ENCODE data around the gene STRBP. TPM values are rescaled to one million over a fixed set of nuclear protein-coding genes. Genes with fewer than 3 reads are reported as not detected.

STRBP gene
- total and polyA plus RNA-seq, 2 of the 4 experiments (the other 2 are of a cell fraction): 2.1 to 2.5 TPM

DNA sequence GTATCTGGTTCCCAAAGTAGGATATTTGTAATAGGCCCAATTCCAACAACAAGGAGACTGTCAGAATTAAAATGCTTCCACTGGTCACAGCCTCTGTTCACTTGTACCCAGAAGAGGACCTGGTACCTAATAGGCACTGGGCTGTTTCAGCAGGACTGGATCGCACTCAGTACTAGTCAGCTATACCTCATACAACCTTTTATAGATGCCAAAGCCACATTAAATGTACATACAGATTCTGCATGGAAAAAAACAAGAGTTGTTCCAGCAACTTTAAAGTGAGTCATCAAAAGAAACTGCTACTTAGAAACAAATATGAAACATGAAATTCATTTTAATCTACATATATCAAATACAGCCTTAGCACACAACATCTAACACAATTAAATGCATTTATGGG, 147.4 kb downstream of the STRBP start:
- TF ChIP-seq RFX5 (IDR thresholded peaks at IDR 0.05; ENCODE audit: low read depth, low read length): no peak
- no peak for TF ChIP-seq RAD21 (IDR thresholded peaks at IDR 0.05; ENCODE audit: low read length)
- TF ChIP-seq CEBPB (IDR thresholded peaks at IDR 0.05; ENCODE audit: low read depth, low read length): no peak
- TF ChIP-seq, protein P1, sequence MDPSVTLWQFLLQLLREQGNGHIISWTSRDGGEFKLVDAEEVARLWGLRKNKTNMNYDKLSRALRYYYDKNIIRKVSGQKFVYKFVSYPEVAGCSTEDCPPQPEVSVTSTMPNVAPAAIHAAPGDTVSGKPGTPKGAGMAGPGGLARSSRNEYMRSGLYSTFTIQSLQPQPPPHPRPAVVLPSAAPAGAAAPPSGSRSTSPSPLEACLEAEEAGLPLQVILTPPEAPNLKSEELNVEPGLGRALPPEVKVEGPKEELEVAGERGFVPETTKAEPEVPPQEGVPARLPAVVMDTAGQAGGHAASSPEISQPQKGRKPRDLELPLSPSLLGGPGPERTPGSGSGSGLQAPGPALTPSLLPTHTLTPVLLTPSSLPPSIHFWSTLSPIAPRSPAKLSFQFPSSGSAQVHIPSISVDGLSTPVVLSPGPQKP (IDR thresholded peaks at IDR 0.05; ENCODE audit: borderline replicate concordance, low read depth, low read length): no peak
- TF ChIP-seq, protein P2, sequence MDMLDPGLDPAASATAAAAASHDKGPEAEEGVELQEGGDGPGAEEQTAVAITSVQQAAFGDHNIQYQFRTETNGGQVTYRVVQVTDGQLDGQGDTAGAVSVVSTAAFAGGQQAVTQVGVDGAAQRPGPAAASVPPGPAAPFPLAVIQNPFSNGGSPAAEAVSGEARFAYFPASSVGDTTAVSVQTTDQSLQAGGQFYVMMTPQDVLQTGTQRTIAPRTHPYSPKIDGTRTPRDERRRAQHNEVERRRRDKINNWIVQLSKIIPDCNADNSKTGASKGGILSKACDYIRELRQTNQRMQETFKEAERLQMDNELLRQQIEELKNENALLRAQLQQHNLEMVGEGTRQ (IDR thresholded peaks at IDR 0.05; ENCODE audit: low read depth, low read length): no peak
- TF ChIP-seq, protein P3, sequence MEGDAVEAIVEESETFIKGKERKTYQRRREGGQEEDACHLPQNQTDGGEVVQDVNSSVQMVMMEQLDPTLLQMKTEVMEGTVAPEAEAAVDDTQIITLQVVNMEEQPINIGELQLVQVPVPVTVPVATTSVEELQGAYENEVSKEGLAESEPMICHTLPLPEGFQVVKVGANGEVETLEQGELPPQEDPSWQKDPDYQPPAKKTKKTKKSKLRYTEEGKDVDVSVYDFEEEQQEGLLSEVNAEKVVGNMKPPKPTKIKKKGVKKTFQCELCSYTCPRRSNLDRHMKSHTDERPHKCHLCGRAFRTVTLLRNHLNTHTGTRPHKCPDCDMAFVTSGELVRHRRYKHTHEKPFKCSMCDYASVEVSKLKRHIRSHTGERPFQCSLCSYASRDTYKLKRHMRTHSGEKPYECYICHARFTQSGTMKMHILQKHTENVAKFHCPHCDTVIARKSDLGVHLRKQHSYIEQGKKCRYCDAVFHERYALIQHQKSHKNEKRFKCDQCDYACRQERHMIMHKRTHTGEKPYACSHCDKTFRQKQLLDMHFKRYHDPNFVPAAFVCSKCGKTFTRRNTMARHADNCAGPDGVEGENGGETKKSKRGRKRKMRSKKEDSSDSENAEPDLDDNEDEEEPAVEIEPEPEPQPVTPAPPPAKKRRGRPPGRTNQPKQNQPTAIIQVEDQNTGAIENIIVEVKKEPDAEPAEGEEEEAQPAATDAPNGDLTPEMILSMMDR (conservative IDR thresholded peaks at IDR 0.05; ENCODE audit: low read depth, low read length): no peak
- no peak for TF ChIP-seq CHD1 (IDR thresholded peaks at IDR 0.05; ENCODE audit: low read depth, low read length)
- TF ChIP-seq BHLHE40 (IDR thresholded peaks at IDR 0.05; ENCODE audit: low read depth, low read length): no peak
- no peak for TF ChIP-seq SMC3 (IDR thresholded peaks at IDR 0.05; ENCODE audit: low read depth, low read length)
- no peak for TF ChIP-seq MXI1 (IDR thresholded peaks at IDR 0.05; ENCODE audit: borderline replicate concordance, low read depth, low read length)
- no peak for TF ChIP-seq RCOR1 (IDR thresholded peaks at IDR 0.05; ENCODE audit: insufficient replicate concordance, low read length)
- TF ChIP-seq MAZ (IDR thresholded peaks at IDR 0.05; ENCODE audit: borderline replicate concordance, low read depth, low read length): no peak
- H3K18ac ChIP-seq (ENCODE audit: low read depth, low read length): no peak overlapping the region
- POLR2A ChIA-PET (ENCODE audit: unreplicated experiment): interaction anchor here (0.6 kb wide), 1 partner anchor 43 kb away, joined by 6 read pairs; no protein-coding TSS in a partner anchor
- no peak overlapping the region for H2BK15ac ChIP-seq (ENCODE audit: low read depth, low read length)
- no peak overlapping the region for H3K14ac ChIP-seq (replicated peaks; ENCODE audit: low read depth, low read length)
- peaks cover 2% of the 10 kb centered on the region; the same call in 1 of the 2 replicates for H3K4me1 ChIP-seq (ENCODE audit: control insufficient read depth, insufficient read depth, low read length)
- no peak overlapping the region for H2BK5ac ChIP-seq (ENCODE audit: low read depth, low read length, poor library complexity, severe bottlenecking)
- in situ Hi-C loops (cut with MboI; ENCODE audit: low sequenced_read_pairs) (no loop called here), dilution Hi-C loops (cut with HindIII; ENCODE audit: low sequenced_read_pairs, unreplicated experiment) (no loop called here), intact Hi-C loops (cut with micrococcal nuclease) (no loop called here)
- CTCF ChIA-PET: no interaction called here
- no peak overlapping the region for H3K4ac ChIP-seq (ENCODE audit: low read depth, low read length)
- BruUV-seq (replicated peaks): no TSS peak
- no peak overlapping the region for H4K91ac ChIP-seq (ENCODE audit: insufficient read depth, low read depth, low read length)
- no peak overlapping the region for H3K27ac ChIP-seq (ENCODE audit: insufficient read depth, low read length)
- no peak overlapping the region for H2AFZ ChIP-seq (replicated peaks; ENCODE audit: low read length, poor library complexity)
- H3K27me3 ChIP-seq (ENCODE audit: control insufficient read depth, insufficient read depth, low read length): no peaks in the 10 kb centered on the region
- DNase-seq: peak; percentile 25
- no peak overlapping the region for H2BK20ac ChIP-seq (ENCODE audit: low read depth, low read length)
- no peak overlapping the region for H4K5ac ChIP-seq (ENCODE audit: low read depth, low read length)
- H2AK5ac ChIP-seq (ENCODE audit: low read depth, low read length): no peak overlapping the region
- H4K20me1 ChIP-seq (ENCODE audit: insufficient read depth, low read length): no peaks in the 10 kb centered on the region
- H2BK120ac ChIP-seq (ENCODE audit: low read depth, low read length): no peak overlapping the region
- H3K79me1 ChIP-seq (ENCODE audit: low read depth in 1 of 2, low read length in 2 of 2): no peaks in the 10 kb centered on the region
- no peak overlapping the region for H3K4me3 ChIP-seq (ENCODE audit: insufficient read depth, low read depth, low read length)
- ATAC-seq (ENCODE audit: low read depth): no peak
- H3K9me1 ChIP-seq (ENCODE audit: insufficient read depth, low read length): peaks cover 2% of the 10 kb centered on the region; the same call in 1 of the 2 replicates
- H3K9ac ChIP-seq (ENCODE audit: low read depth, low read length): no peak overlapping the region
- H3K56ac ChIP-seq (ENCODE audit: extremely low read depth, insufficient read depth, low read length): no peak overlapping the region
- no peaks in the 10 kb centered on the region for H3K36me3 ChIP-seq (ENCODE audit: control insufficient read depth, insufficient read depth, low read length)
- no peak overlapping the region for H4K8ac ChIP-seq (ENCODE audit: low read depth in 2 of 2, low read length in 2 of 2)
- H2AK9ac ChIP-seq (replicated peaks; ENCODE audit: low read depth, low read length, poor library complexity): no peak overlapping the region
- no peak overlapping the region for H3K23ac ChIP-seq (ENCODE audit: low read depth, low read length)
- H3K4me2 ChIP-seq (ENCODE audit: low read depth, low read length): no peak overlapping the region
- no CpG with 5 or more reads among the region's 1 CpG for WGBS, 2 experiments (ENCODE audit: extremely low coverage in 2 of 2, insufficient read length in 1 of 2)
- no peaks in the 10 kb centered on the region for H3K9me3 ChIP-seq (ENCODE audit: control insufficient read depth, insufficient read depth, low read length)

All from IMR-90 (cell line).